Activated naive CD8-positive, alpha-beta T cell treated with anti-CD3 and anti-CD28 coated beads, Interleukin-2, amount 50 U/mL, for 16 hours (primary cell): ENCODE measurements around the gene RCL1.
"Not testable (repeated sequence)": the region's sequence is repeated elsewhere in the genome, so short reads cannot be mapped to it uniquely, and the experiment has no call there.

Experiments used
- DNase-seq: peaks from one replicate; pipeline ENCODE4 v3.0.0-alpha.2; 2020; ENCODE audit warnings: low read depth, low spot score

RCL1 gene

GRCh38 chr9:4879115-4879558 is 86.4 kb downstream of the RCL1 start:
- DNase-seq, result no peak

GRCh38 chr9:4883326-4883873 is 90.7 kb downstream of the RCL1 start:
- no peak for DNase-seq

- DNase-seq, result no peak
Measured at GRCh38 chr9:4886698-4887097, 94.0 kb downstream of the RCL1 start.

GRCh38 chr9:4887556-4887955 is 94.8 kb downstream of the RCL1 start:
- no peak for DNase-seq

- DNase-seq, result no peak
Measured at GRCh38 chr9:4890242-4890641, 97.5 kb downstream of the RCL1 start.

- DNase-seq, result no peak
Measured at GRCh38 chr9:4890929-4891328, 98.2 kb downstream of the RCL1 start.

- DNase-seq, result no peak
Measured at GRCh38 chr9:4891674-4892073, 98.9 kb downstream of the RCL1 start.

- DNase-seq, result no peak
Measured at GRCh38 chr9:4892501-4893194, 99.9 kb downstream of the RCL1 start.

GRCh38 chr9:4894076-4894475 is 101.3 kb downstream of the RCL1 start:
- no peak for DNase-seq

- not testable (repeated sequence) for DNase-seq
Measured at GRCh38 chr9:4899853-4900252, 107.1 kb downstream of the RCL1 start.

GRCh38 chr9:4901401-4902134 is 108.8 kb downstream of the RCL1 start:
- DNase-seq, result not testable (repeated sequence)

- DNase-seq, result no peak
Measured at GRCh38 chr9:4902135-4902475, 109.4 kb downstream of the RCL1 start.

- DNase-seq, result no peak
Measured at GRCh38 chr9:4904322-4905134, 111.8 kb downstream of the RCL1 start.

GRCh38 chr9:4905135-4905490 is 112.4 kb downstream of the RCL1 start:
- DNase-seq, result no peak
